Activated CD4-positive, alpha-beta T cell treated with anti-CD3 and anti-CD28 coated beads for 36 hours (primary cell): ENCODE measurements around the gene FAIM. TPM values are rescaled to one million over a fixed set of nuclear protein-coding genes. Genes with fewer than 3 reads are reported as not detected.
"Not testable (repeated sequence)": the region's sequence is repeated elsewhere in the genome, so short reads cannot be mapped to it uniquely, and the experiment has no call there.

ENCODE experiments used
- ATAC-seq: fragments of 200-7000 bp; cut with Tn5 transposase; one replicate; pipeline ENCODE4 v1.10.0; 2021; ENCODE audit warnings: mild to moderate bottlenecking, moderate library complexity
- CTCF ChIA-PET: fragments of 350-600 bp; sonication (Branson Sonifier 250); formaldehyde crosslinking; loops from one replicate; lab custom pipeline; 2021; ENCODE audit warnings: antibody characterized with exemption; lab: Charles Lee
- POLR2A ChIA-PET: fragments of 350-600 bp; sonication (Branson Sonifier 250); formaldehyde crosslinking; loops from one replicate; lab custom pipeline; 2021; ENCODE audit warnings: antibody characterized with exemption, inconsistent platforms; lab: Charles Lee
- DNase-seq: peaks from one replicate; pipeline ENCODE4 v3.0.0-alpha.2; 2020
- H3K27ac Mint-ChIP-seq: one replicate; pipeline ENCODE4 v1.8.0; 2021; ENCODE audit warnings: mixed read lengths
- H3K27me3 Mint-ChIP-seq: one replicate; pipeline ENCODE4 v1.8.0; 2021; ENCODE audit warnings: mixed read lengths
- H3K36me3 Mint-ChIP-seq: one replicate; pipeline ENCODE4 v1.8.0; 2021; ENCODE audit warnings: low read depth, mixed read lengths
- H3K4me1 Mint-ChIP-seq: one replicate; pipeline ENCODE4 v1.8.0; 2021; ENCODE audit warnings: mixed read lengths
- H3K4me3 Mint-ChIP-seq: one replicate; pipeline ENCODE4 v1.8.0; 2021; ENCODE audit warnings: mild to moderate bottlenecking, moderate library complexity, mixed read lengths
- H3K9me3 Mint-ChIP-seq: one replicate; pipeline ENCODE4 v1.8.0; 2021; ENCODE audit warnings: low read depth, mixed read lengths
- intact Hi-C, 2 experiments: fragments of 100-400 bp; cut with DNase I in 1 of 2; cut with micrococcal nuclease in 1 of 2; formaldehyde crosslinking; loops; one replicate each; pipeline versions ENCODE4 v1.14.2 to v1.15.1; 2022 to 2024; cut with DNase I, micrococcal nuclease
- total RNA-seq, 2 experiments: library from RNA; stranded (reverse); gene quantifications; one replicate each; pipeline ENCODE4 v1.2.3, GENCODE V29; 2021

The FAIM gene
- total RNA-seq, 2 experiments from 2014 or later = 2.6 to 4.0 TPM

DNA sequence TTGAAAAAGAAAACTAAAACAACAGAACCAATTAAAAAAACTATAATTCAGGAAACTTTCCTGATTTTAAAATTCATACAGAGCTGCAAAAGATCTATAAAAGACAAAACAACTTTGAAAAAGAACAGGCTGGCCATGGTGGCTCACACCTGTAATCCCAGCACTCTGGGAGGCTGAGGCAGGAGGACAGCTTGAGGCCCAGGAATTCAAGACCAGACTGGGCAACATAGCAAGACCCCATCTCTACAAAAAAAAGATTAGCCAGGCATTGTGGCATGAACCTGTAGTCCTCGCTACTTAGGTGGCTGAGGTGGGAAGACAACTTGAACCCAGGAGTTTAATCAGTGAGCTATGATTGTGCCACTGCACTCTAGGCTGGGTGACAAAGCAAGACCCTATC, 21.2 kb upstream of the FAIM start:
- peaks cover 31% of the 10 kb centered on the region for H3K4me1 Mint-ChIP-seq
- ChIA-PET CTCF (interaction anchor here (1.5 kb wide), 1 partner anchor 11 kb away, joined by 5 read pairs; no protein-coding TSS in a partner anchor), POLR2A (no interaction called here)
- ATAC-seq (no peak), DNase-seq (no peak)
- H3K27ac Mint-ChIP-seq = no peak overlapping the region
- intact Hi-C loops = no loop called here
- H3K27me3 Mint-ChIP-seq = no peaks in the 10 kb centered on the region
- H3K4me3 Mint-ChIP-seq = no peak overlapping the region
- H3K36me3 Mint-ChIP-seq = peaks cover 6% of the 10 kb centered on the region
- H3K9me3 Mint-ChIP-seq = no peaks in the 10 kb centered on the region

- H3K27ac Mint-ChIP-seq = no peak overlapping the region
- H3K4me3 Mint-ChIP-seq = no peak overlapping the region
- H3K9me3 Mint-ChIP-seq = no peaks in the 10 kb centered on the region
- ATAC-seq (no peak), DNase-seq (no peak)
- H3K4me1 Mint-ChIP-seq = peaks cover 25% of the 10 kb centered on the region
- intact Hi-C loops = no loop called here
- peaks cover 6% of the 10 kb centered on the region for H3K36me3 Mint-ChIP-seq
- no peaks in the 10 kb centered on the region for H3K27me3 Mint-ChIP-seq
- POLR2A ChIA-PET = no interaction called here
- CTCF ChIA-PET = interaction anchor here (1.0 kb wide), 1 partner anchor 152 kb away, joined by 3 read pairs; no protein-coding TSS in a partner anchor
Measured at GRCh38 chr3:138588445-138588844, 20.1 kb upstream of the FAIM start.

DNA sequence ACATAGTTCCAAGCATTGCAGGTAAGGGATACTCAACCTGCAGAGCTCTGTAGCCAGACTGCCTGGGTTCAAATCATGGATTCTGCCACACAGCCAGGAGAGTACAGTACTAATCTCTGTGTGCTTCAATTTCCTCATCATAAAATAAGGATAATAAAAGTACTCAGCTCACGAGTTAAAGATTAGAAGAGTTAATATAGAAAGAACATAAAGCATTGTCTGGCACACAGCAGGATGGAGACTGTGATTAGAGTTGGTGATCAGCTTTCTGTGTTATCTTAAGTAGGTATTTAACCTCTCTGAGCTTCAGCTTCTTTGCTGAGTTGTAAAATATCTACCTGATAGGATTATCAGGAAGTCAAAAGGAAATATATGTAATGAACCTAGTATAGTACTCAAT, 17.2 kb upstream of the FAIM start:
- ChIA-PET POLR2A (no interaction called here), CTCF (interaction anchor here (0.9 to 5.8 kb wide), 6 partner anchors 10 to 340 kb away, joined by 3 to 75 read pairs (median 4); no protein-coding TSS in a partner anchor)

DNA sequence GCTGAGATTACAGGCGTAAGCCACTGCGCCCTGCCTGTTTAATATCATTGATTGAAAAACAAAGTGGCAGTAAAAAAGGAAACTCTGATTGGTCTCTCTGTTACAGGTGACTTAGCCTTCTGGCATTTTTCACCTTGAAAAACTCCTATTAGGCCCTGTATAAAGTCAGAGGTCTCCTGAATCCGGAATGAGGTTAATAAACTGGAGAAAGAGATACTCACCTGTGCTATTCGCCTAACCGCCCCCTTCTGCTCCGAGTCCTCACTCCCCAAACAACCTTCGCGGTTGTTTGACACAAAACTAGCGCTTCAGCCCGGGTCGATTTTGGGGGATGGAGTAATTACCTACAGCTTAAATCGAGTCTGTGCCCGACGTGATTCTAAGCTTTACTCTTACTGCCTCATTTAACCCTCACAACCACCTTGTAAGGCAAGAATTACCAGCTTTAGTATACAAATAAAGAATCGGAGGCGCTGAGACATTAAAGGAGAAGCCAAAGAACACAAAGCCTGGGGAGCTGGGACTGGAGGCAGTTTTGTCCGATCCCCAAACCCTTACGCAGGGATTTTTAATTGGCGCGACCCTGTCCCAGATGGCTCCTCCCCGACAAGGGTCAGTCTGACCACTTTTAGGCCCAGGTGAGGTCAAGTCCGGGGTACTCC, 15.0 kb upstream of the FAIM start:
- CTCF ChIA-PET = interaction anchor here (0.6 to 5.8 kb wide), 22 partner anchors 8 to 711 kb away, joined by 3 to 75 read pairs (median 5); partner anchors contain the start of gene FAIM
- Mint-ChIP-seq H3K4me3 (peak overlapping the region; percentile 82), H3K36me3 (no peaks in the 10 kb centered on the region), H3K27ac (peak overlapping the region; percentile 91), H3K9me3 (peaks cover 2% of the 10 kb centered on the region), H3K4me1 (peaks cover 8% of the 10 kb centered on the region), H3K27me3 (no peaks in the 10 kb centered on the region)
- DNase-seq (peak; percentile 23), ATAC-seq (no peak)
- POLR2A ChIA-PET = interaction anchor here (1.0 to 1.7 kb wide), 4 partner anchors 16 to 1732 kb away, joined by 3 to 10 read pairs (median 5); partner anchors contain the start of gene NCK1
- intact Hi-C loops = loop anchor here (1.0 to 10.0 kb wide), 17 partner anchors 15 to 796 kb away; partner anchors contain the start of genes ARMC8 (in 2 of the 2), FAIM (in 2 of the 2), PIK3CB (in 2 of the 2) and COPB2 (in 1 of the 2)

More for the DNA sequence above, 17.2 kb upstream of the FAIM start:
- Mint-ChIP-seq H3K27ac (no peak overlapping the region), H3K36me3 (peaks cover 4% of the 10 kb centered on the region), H3K9me3 (no peaks in the 10 kb centered on the region), H3K4me3 (no peak overlapping the region), H3K4me1 (peaks cover 15% of the 10 kb centered on the region), H3K27me3 (no peaks in the 10 kb centered on the region)
- ATAC-seq = no peak
- no peak for DNase-seq
- intact Hi-C loops = loop anchor here (5.0 to 10.0 kb wide), 4 partner anchors 96 to 524 kb away; partner anchors contain the start of genes ARMC8 (in 1 of the 2) and PIK3CB (in 1 of the 2)

DNA sequence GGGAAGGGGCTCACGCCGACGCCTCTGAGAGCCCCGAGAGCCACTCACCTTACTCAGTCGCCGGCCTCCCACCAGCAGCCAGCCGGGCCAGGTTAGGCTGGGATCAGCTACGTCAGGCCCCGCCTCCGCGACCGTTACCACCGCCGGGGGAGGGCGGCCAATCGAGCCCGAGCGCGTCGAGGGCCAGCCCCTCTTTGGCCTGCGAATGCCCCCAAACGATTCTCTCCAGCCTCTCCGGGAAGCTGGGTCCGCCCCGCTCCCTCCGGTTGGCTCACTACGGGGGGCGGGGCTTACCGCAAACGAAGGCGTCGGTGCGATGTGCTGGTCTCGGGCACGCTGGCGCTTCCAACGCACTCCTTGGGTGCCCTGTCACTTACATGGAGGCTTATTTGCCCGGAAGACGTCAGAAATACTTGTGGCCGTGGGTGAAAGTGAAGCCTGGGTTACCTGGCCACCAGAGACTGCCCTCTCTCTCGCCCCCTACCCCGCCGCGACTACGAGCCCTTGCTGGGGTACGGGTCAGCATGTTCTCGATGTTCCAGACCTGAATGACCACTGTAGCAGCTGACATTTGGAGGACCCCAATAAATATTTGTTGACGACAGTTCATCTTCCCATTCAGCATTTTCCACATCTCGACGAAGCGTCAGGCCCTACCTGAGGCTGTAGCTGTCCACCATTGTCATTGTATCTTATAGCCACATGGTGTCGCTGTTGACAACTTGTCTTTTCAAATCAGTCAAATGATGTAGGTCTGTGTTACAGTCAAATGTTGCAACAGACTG, 14.2 kb upstream of the FAIM start, which contains the start of gene CEP70:
TSS of gene CEP70 (minus strand) at position 111 of the 785 bp plus-strand sequence. CDS start 21,333 bp downstream, outside the sequence.
- intact Hi-C loops = loop anchor here (1.0 to 10.0 kb wide), 17 partner anchors 14 to 795 kb away; partner anchors contain the start of genes ARMC8 (in 2 of the 2), FAIM (in 2 of the 2), PIK3CB (in 2 of the 2) and COPB2 (in 1 of the 2)
- Mint-ChIP-seq H3K27ac (peak within 1 kb of the TSS; percentile 91), H3K36me3 (no peaks in the 10 kb centered on the region), H3K27me3 (no peaks in the 10 kb centered on the region), H3K9me3 (peaks cover 2% of the 10 kb centered on the region), H3K4me1 (peaks cover 8% of the 10 kb centered on the region), H3K4me3 (peak within 1 kb of the TSS; percentile 82)
- DNase-seq = peak; percentile 93
- ChIA-PET POLR2A (interaction anchor here (0.6 to 1.7 kb wide), 7 partner anchors 15 to 1732 kb away, joined by 3 to 10 read pairs (median 3); partner anchors contain the start of gene NCK1), CTCF (interaction anchor here (0.6 to 5.8 kb wide), 32 partner anchors 9 to 710 kb away, joined by 3 to 75 read pairs (median 4); partner anchors contain the start of gene FAIM)
- peak; percentile 93 for ATAC-seq

- ATAC-seq = no peak
- peaks cover 2% of the 10 kb centered on the region for H3K9me3 Mint-ChIP-seq
- POLR2A ChIA-PET = interaction anchor here (0.6 to 1.7 kb wide), 2 partner anchors 166 to 320 kb away, joined by 3 to 7 read pairs; no protein-coding TSS in a partner anchor
- H3K27me3 Mint-ChIP-seq = no peaks in the 10 kb centered on the region
- H3K4me1 Mint-ChIP-seq = peaks cover 8% of the 10 kb centered on the region
- CTCF ChIA-PET = interaction anchor here (0.6 to 5.8 kb wide), 24 partner anchors 10 to 366 kb away, joined by 3 to 75 read pairs (median 4); partner anchors contain the start of gene FAIM
- no peaks in the 10 kb centered on the region for H3K36me3 Mint-ChIP-seq
- H3K4me3 Mint-ChIP-seq = peak overlapping the region; percentile 82
- no peak for DNase-seq
- intact Hi-C loops = loop anchor here (1.0 to 10.0 kb wide), 17 partner anchors 13 to 794 kb away; partner anchors contain the start of genes ARMC8 (in 2 of the 2), FAIM (in 2 of the 2), PIK3CB (in 2 of the 2) and COPB2 (in 1 of the 2)
- H3K27ac Mint-ChIP-seq = peak overlapping the region; percentile 91
Measured at GRCh38 chr3:138594935-138595610, 13.5 kb upstream of the FAIM start.

DNA sequence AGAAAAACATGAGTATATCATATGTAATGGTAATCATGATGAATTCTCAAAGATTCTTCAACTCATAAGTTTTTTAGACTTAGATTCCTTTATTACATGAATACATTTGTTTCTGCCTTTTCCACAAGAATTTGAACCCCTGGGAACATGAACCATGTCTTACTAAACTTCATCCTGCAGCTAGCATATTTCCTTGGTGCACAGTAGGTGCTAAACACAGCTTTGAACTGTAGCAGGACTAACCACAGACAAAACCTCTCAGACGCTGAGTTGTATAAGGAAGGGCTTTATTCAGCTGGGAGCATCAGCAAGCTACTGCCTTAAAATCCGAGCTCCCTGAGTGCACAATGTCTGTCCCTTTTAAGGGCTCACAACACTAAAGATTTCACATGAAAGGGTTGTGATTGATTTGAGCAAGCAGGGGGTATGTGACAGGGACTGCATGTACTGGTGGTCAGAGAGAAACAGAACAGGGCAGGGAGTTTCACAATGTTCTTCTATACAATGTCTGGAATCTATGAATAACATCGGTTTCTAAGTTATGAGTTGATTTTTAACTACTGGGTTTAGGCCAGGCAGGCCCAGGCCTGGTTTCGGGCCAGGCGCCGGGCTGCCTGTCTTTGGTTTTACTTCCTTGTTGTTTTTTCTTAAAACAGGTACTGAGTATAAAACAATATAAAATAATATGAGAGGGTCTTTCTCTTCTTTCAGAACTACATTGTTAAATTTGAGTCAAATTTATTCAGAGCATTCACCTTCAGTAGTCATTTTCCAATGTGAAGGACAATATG, 11.2 kb upstream of the FAIM start:
- H3K27ac Mint-ChIP-seq, H3K4me3 Mint-ChIP-seq, POLR2A ChIA-PET, DNase-seq, ATAC-seq, H3K27me3 Mint-ChIP-seq, H3K4me1 Mint-ChIP-seq, H3K36me3 Mint-ChIP-seq, H3K9me3 Mint-ChIP-seq: not testable (repeated sequence)
- CTCF ChIA-PET = interaction anchor here (1.4 to 1.7 kb wide), 2 partner anchors 10 to 318 kb away, joined by 5 to 10 read pairs; no protein-coding TSS in a partner anchor
- intact Hi-C loops = loop anchor here in 1 of 2 experiments (10.0 kb wide), 1 partner anchor 413 kb away; the partner anchor contains the start of gene ARMC8

DNA sequence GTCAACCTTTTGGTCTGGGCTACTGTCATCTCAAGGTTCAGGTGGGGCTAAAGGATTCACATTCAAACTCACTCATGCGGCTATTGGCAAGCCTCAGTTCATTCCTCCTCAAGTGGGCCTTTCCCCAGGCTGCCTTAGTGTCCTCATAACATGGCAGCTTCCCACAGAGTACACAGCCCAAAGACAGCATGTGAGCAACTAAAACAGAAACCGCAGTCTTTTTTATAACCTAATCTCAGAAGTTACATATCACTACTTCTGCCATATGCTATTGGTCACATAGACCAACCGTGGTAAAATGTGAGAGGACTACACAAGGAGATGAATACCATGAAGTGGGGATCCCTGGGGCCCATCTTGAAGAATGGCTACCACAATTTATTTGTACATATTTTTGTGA, 10.0 kb upstream of the FAIM start:
- ATAC-seq (no peak), DNase-seq (no peak)
- intact Hi-C loops = loop anchor here in 1 of 2 experiments (10.0 kb wide), 1 partner anchor 414 kb away; the partner anchor contains the start of gene ARMC8
- H3K4me3 Mint-ChIP-seq = no peak overlapping the region
- peaks cover 2% of the 10 kb centered on the region for H3K4me1 Mint-ChIP-seq
- ChIA-PET POLR2A (no interaction called here), CTCF (interaction anchor here (1.4 to 1.7 kb wide), 2 partner anchors 12 to 317 kb away, joined by 5 to 10 read pairs; no protein-coding TSS in a partner anchor)
- peaks cover 3% of the 10 kb centered on the region for H3K36me3 Mint-ChIP-seq
- H3K27me3 Mint-ChIP-seq = no peaks in the 10 kb centered on the region
- peaks cover 5% of the 10 kb centered on the region for H3K9me3 Mint-ChIP-seq
- no peak overlapping the region for H3K27ac Mint-ChIP-seq

DNA sequence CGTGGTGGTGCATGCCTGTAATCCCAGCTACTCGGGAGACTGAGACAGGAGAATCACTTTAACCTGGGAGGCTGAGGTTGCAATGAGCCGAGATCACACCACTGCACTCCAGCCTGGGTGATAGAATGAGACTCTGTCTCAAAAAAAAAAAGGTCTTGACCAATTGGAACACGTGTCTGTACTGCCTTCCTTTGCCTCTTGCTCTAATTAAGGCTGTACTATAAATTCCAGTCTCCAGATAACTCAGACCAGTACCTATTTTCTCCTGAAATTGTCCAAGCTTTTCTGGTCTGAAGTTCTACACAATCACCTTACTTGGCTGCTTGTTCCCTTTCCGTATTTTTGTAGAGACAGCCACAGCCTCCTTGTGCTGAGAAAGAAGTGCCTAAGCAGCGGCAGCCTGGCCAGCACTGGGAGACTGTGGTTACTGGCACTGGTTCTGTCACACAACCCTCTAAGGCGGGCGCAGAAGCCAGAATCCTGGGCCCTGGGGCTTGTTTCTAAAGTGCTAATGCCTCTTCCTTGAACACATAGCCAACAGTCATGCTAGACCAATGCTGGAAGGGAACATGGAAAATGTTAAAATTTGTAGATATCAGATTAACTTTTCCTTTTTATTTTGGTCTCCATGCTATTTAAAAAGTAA, 8.3 kb upstream of the FAIM start:
- POLR2A ChIA-PET = no interaction called here

More for the DNA sequence above, 8.3 kb upstream of the FAIM start:
- ATAC-seq = no peak
- Mint-ChIP-seq H3K4me1 (no peaks in the 10 kb centered on the region), H3K9me3 (peaks cover 5% of the 10 kb centered on the region), H3K27me3 (no peaks in the 10 kb centered on the region), H3K27ac (no peak overlapping the region), H3K4me3 (no peak overlapping the region), H3K36me3 (peaks cover 3% of the 10 kb centered on the region)
- DNase-seq = no peak
- CTCF ChIA-PET = interaction anchor here (0.7 kb wide), 1 partner anchor 105 kb away, joined by 5 read pairs; no protein-coding TSS in a partner anchor
- intact Hi-C loops = no loop called here
